ENCODE results near the gene PBX3. TPM values are rescaled to one million over a fixed set of nuclear protein-coding genes. Genes with fewer than 3 reads are reported as not detected.

The PBX3 gene
- total and polyA plus RNA-seq, 10 of the 15 experiments (the other 5 are each of a cell fraction or from before 2014, with no cell fraction given): 6.7 to 146 (median 22.2) TPM

GRCh38 chr9:125878164-125878631 lies 131.0 kb downstream of the PBX3 start:
- Histone ChIP-seq H3K9me3 (replicated peaks; ENCODE audit: control insufficient read depth, insufficient read depth, low read length) (no peaks in the 10 kb centered on the region), H3K4me1 (ENCODE audit: control insufficient read depth, insufficient read depth, low read length) (no peaks in the 10 kb centered on the region), H3K79me2 (ENCODE audit: control insufficient read depth, insufficient read depth, low read length) (no peaks in the 10 kb centered on the region; the same call in 1 of the 2 replicates), H3K4me3 (no peak overlapping the region), H3K36me3 (ENCODE audit: control insufficient read depth in 2 of 2, insufficient read depth in 2 of 2, low read length in 1 of 2) (peaks cover 0 to 3% of the 10 kb centered on the region in 2 experiments; a peak in 1 of 4 replicates), H3K27ac (ENCODE audit: control insufficient read depth, insufficient read depth) (no peak overlapping the region), H2AFZ (ENCODE audit: control insufficient read depth, low read depth, low read length) (no peak overlapping the region), H3K27me3 (replicated peaks in 1 of 2; ENCODE audit: control insufficient read depth in 2 of 2, insufficient read depth in 2 of 2, low read length in 1 of 2) (no peaks in the 10 kb centered on the region), H4K20me1 (ENCODE audit: control insufficient read depth, insufficient read depth) (no peaks in the 10 kb centered on the region), H3K9ac (ENCODE audit: control insufficient read depth, insufficient read depth, low read length) (no peak overlapping the region), H3K4me2 (ENCODE audit: control insufficient read depth, insufficient read depth) (no peak overlapping the region)
- 78% methylated on average over 3 of the region's 3 CpGs for WGBS (ENCODE audit: insufficient coverage, insufficient replicate concordance, low lambda C conversion rate, missing lambda C conversion rate)
- no peak for TF ChIP-seq PAX5 (IDR thresholded peaks at IDR 0.05; ENCODE audit: borderline replicate concordance, low read depth, low read length)
- ChIA-PET SMC1A (ENCODE audit: uncharacterized antibody, unreplicated experiment) (interaction anchor here (1.3 to 1.8 kb wide), 3 partner anchors 9 to 41 kb away, joined by 3 to 5 read pairs (median 4); no protein-coding TSS in a partner anchor), CTCF (interaction anchor here (1.2 kb wide), 1 partner anchor 320 kb away, joined by 3 read pairs; no protein-coding TSS in a partner anchor), RAD21 (ENCODE audit: unreplicated experiment) (no interaction called here), POLR2A (interaction anchor here (0.6 kb wide), 1 partner anchor 56 kb away, joined by 4 read pairs; no protein-coding TSS in a partner anchor)
- BruUV-seq (replicated peaks): no TSS peak
- ATAC-seq (no peak), DNase-seq (ENCODE audit: low read depth, low spot score) (no peak), FAIRE-seq (no peak)
- intact Hi-C loops (cut with micrococcal nuclease; ENCODE audit: unreplicated experiment): no loop called here
- in situ Hi-C loops (cut with MboI): no loop called here

DNA sequence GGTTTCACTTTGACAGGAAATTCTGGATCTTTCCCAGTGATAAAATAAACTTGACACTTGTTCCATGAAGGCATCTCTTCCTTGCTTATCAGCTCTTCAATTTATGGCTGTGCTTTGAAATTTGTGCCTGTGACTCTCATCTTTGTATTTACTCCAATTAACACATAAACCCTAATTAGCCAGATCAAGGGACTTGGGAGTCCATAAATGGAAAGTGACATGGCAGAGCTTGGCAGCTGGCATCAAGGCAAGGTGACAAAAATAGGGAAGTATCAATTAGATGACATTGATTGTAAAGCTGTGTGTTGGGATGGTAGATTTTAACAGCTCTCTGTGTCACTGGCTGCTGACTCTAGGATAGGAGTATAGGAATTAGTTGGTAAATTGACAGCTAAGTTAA lies 133.9 kb downstream of the PBX3 start:
- no peaks in the 10 kb centered on the region; the same call in 1 of the 2 replicates for H3K79me2 ChIP-seq (ENCODE audit: control insufficient read depth, insufficient read depth, low read length)
- no peaks in the 10 kb centered on the region for H3K27me3 ChIP-seq (replicated peaks in 1 of 2; ENCODE audit: control insufficient read depth in 2 of 2, insufficient read depth in 2 of 2, low read length in 1 of 2)
- H3K4me2 ChIP-seq (ENCODE audit: control insufficient read depth, insufficient read depth): no peak overlapping the region
- DNase-seq (ENCODE audit: low read depth, low spot score): no peak
- H3K9me3 ChIP-seq (replicated peaks; ENCODE audit: control insufficient read depth, insufficient read depth, low read length): no peaks in the 10 kb centered on the region
- intact Hi-C loops (cut with micrococcal nuclease; ENCODE audit: unreplicated experiment): loop anchor here (5.0 to 10.0 kb wide), 2 partner anchors 34 to 116 kb away; no protein-coding TSS in a partner anchor
- in situ Hi-C loops (cut with MboI): no loop called here
- CTCF ChIA-PET: interaction anchor here (0.6 to 2.3 kb wide), 3 partner anchors 11 to 64 kb away, joined by 3 to 9 read pairs (median 3); no protein-coding TSS in a partner anchor
- peaks cover 0 to 3% of the 10 kb centered on the region in 2 experiments; a peak in 1 of 4 replicates for H3K36me3 ChIP-seq (ENCODE audit: control insufficient read depth in 2 of 2, insufficient read depth in 2 of 2, low read length in 1 of 2)
- SMC1A ChIA-PET (ENCODE audit: uncharacterized antibody, unreplicated experiment): interaction anchor here (0.9 to 2.7 kb wide), 2 partner anchors 10 to 83 kb away, joined by 3 to 6 read pairs; no protein-coding TSS in a partner anchor
- H4K20me1 ChIP-seq (ENCODE audit: control insufficient read depth, insufficient read depth): no peaks in the 10 kb centered on the region
- H2AFZ ChIP-seq (ENCODE audit: control insufficient read depth, low read depth, low read length): no peak overlapping the region
- no peak for FAIRE-seq
- H3K4me1 ChIP-seq (ENCODE audit: control insufficient read depth, insufficient read depth, low read length): no peaks in the 10 kb centered on the region
- H3K4me3 ChIP-seq: no peak overlapping the region
- no TSS peak for BruUV-seq (replicated peaks)
- POLR2A ChIA-PET: no interaction called here
- H3K9ac ChIP-seq (ENCODE audit: control insufficient read depth, insufficient read depth, low read length): no peak overlapping the region
- no peak for ATAC-seq
- no peak overlapping the region for H3K27ac ChIP-seq (ENCODE audit: control insufficient read depth, insufficient read depth)
- RAD21 ChIA-PET (ENCODE audit: unreplicated experiment): interaction anchor here (1.2 kb wide), 1 partner anchor 249 kb away, joined by 3 read pairs; no protein-coding TSS in a partner anchor
- TF ChIP-seq HCFC1 (IDR thresholded peaks at IDR 0.05; ENCODE audit: low read length) (no peak), RBBP5 (conservative IDR thresholded peaks at IDR 0.05) (no peak), BMI1 (IDR thresholded peaks at IDR 0.05; ENCODE audit: borderline replicate concordance) (no peak), KAT2A (conservative IDR thresholded peaks at IDR 0.05; ENCODE audit: control insufficient read depth, low read depth, low read length) (no peak), NR2F1 (conservative IDR thresholded peaks at IDR 0.05) (no peak), PKNOX1 (IDR thresholded peaks at IDR 0.05) (no peak), SIX5 (IDR thresholded peaks at IDR 0.05; ENCODE audit: low read depth, low read length, severe bottlenecking) (no peak), TCF12 (IDR thresholded peaks at IDR 0.05; ENCODE audit: low read depth, low read length) (no peak), SIN3A (IDR thresholded peaks at IDR 0.05; ENCODE audit: low read depth, low read length) (no peak), E4F1 (IDR thresholded peaks at IDR 0.05; ENCODE audit: borderline replicate concordance, partially characterized antibody) (no peak), SMAD1 (IDR thresholded peaks at IDR 0.05; ENCODE audit: low read depth, partially characterized antibody) (no peak)
- TF ChIP-seq, protein P1, sequence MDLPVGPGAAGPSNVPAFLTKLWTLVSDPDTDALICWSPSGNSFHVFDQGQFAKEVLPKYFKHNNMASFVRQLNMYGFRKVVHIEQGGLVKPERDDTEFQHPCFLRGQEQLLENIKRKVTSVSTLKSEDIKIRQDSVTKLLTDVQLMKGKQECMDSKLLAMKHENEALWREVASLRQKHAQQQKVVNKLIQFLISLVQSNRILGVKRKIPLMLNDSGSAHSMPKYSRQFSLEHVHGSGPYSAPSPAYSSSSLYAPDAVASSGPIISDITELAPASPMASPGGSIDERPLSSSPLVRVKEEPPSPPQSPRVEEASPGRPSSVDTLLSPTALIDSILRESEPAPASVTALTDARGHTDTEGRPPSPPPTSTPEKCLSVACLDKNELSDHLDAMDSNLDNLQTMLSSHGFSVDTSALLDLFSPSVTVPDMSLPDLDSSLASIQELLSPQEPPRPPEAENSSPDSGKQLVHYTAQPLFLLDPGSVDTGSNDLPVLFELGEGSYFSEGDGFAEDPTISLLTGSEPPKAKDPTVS (IDR thresholded peaks at IDR 0.05; ENCODE audit: low read depth, low read length): no peak
